ENCODE results near the gene PLD1.

DNA sequence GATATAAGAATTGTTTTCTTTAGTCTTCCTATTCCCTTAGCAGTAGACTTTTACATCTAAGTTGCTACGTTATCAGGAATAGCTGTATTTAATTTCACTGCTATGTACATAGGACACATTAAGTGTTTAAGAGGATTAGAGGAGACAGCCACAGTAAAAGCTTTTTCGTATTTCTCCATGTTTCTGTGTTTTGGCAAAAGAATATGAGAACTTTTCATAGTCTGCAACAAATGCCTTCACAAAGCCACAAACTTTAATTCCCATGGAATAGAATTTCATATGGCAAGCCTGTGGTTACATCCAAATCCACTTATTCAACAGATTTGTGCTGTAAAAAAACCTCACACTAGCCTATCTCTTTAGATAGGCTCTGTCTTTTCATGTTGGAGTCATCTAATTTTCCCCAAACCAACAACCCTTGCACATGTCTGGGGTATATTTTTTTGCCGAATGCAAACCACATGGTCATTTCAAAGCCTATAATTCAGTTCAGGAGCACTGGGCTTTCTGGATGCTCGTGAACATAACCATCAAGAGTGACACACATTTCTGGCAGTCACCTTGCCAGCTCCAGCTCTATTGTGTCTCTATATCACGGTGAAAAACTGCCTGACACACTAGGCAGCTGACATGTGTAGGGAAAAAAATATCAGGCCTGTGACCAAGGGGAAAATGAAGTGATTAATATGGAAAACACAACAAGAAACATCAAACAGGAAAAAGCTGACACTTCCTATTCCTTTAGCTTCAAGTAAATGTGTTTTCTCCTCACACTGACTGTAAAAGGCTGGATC lies 19.2 kb downstream of the PLD1 start:
- TF ChIP-seq, protein P1, sequence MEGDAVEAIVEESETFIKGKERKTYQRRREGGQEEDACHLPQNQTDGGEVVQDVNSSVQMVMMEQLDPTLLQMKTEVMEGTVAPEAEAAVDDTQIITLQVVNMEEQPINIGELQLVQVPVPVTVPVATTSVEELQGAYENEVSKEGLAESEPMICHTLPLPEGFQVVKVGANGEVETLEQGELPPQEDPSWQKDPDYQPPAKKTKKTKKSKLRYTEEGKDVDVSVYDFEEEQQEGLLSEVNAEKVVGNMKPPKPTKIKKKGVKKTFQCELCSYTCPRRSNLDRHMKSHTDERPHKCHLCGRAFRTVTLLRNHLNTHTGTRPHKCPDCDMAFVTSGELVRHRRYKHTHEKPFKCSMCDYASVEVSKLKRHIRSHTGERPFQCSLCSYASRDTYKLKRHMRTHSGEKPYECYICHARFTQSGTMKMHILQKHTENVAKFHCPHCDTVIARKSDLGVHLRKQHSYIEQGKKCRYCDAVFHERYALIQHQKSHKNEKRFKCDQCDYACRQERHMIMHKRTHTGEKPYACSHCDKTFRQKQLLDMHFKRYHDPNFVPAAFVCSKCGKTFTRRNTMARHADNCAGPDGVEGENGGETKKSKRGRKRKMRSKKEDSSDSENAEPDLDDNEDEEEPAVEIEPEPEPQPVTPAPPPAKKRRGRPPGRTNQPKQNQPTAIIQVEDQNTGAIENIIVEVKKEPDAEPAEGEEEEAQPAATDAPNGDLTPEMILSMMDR (IDR thresholded peaks at IDR 0.05), result no peak
- TF ChIP-seq POLR2A (IDR thresholded peaks at IDR 0.05), result no peak

All from heart left ventricle (tissue), 13 donors.